ENCODE results near the gene IGSF8.
"Not testable (repeated sequence)": the region's sequence is repeated elsewhere in the genome, so short reads cannot be mapped to it uniquely, and the experiment has no call there.

IGSF8 gene

DNA sequence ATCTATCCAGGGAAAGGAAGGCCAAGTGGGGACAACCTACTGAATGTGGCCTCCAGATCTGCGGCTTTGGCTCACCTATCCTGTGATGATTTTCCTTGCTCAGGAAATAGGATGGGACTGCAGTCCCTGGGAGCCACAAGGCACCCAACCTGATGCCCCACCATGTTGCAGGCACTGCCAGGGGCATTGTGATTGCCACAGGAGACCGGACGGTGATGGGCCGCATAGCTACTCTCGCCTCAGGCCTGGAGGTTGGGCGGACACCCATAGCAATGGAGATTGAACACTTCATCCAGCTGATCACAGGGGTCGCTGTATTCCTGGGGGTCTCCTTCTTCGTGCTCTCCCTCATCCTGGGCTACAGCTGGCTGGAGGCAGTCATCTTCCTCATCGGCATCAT, 29.0 kb upstream of the IGSF8 start:
- no peak for DNase-seq (ENCODE audit: low read depth)

DNA sequence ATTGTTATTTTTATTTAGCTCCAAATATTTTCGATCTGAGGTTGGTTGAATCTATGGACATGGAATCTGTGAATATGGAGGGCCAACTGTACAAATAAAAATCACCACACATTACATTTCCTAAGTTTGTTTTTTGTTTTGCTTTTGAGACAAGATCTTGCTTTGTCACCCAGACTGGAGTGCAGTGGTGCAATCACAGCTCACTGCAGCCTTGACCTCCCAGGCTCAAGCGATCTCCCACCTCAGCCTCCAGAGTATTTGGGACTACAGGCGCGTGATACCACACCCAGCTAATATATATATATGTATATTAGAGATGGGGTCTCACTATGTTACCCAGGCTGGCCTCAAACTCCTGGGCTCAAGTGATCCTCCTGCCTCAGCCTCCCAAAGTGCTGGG, 27.9 kb upstream of the IGSF8 start:
- not testable (repeated sequence) for DNase-seq (ENCODE audit: low read depth)

DNA sequence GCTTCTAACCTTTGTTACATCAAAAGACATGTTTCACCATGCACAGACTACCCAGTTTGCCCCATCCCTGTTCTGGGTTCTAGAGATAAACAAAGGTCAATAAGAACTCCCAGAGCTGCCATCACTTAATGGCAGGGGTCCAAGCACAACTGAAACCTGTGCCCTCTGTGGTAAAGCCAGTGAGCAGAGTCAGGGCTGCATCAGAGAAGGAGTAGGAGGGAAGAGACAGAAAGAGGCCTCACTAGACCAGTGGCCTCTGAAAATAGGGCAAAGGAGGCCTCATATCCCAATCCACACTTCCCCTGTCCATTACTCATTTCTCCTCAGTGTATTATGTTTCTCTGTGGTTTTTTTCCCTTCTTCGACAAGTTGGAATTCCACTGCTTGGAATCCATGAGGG, 27.3 kb upstream of the IGSF8 start:
- no peak for DNase-seq (ENCODE audit: low read depth)

DNA sequence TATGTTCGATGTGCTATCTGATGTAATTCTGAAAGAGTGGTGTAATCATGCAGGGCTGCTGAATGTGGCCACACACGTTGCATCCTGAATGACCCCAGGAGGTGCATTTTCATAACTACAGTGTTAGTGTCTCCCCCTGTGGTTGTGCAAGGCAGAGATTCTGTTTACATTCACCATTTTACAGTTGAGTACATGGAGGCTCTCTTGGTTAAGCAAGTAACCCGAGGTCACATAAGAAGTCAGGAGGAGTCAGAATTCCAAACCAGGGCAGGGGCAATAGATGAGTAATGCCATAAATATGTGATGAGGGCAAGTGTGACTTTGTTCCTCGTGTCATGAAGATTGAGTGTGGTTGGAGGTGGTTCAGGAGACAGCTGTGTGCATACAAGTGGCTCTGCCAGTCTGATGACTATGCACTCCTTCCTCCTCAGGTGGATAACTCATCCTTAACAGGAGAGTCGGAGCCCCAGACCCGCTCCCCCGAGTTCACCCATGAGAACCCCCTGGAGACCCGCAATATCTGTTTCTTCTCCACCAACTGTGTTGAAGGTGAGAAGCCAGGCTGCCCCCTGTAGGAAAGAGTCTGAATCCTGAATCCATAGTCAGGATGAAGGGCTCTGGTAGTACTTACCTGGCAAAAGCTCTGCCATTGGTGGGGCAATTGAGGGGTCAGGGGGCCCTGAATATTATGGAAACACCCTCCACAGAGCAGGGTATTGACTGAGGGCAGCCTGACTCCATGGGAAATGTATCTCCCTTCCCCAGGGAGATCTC, 26.5 kb upstream of the IGSF8 start:
- no peak for DNase-seq (ENCODE audit: low read depth)

DNA sequence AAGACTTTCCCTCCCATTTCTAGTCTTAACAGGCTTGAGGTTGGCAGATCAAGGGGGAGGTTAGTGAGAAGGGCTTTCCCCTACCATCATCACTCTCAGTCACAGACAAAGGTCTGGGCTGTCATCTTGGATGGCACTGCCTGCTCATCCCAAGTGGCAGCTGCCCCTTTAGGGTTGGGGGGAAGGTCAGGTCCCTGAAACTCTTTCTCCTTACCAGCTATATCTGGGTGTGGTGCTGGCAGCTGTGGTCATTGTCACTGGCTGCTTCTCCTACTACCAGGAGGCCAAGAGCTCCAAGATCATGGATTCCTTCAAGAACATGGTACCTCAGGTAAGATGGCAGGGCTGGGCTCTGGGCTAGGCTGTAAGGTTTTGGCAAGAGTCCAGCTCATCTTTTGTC, 25.3 kb upstream of the IGSF8 start:
- no peak for DNase-seq (ENCODE audit: low read depth)

DNA sequence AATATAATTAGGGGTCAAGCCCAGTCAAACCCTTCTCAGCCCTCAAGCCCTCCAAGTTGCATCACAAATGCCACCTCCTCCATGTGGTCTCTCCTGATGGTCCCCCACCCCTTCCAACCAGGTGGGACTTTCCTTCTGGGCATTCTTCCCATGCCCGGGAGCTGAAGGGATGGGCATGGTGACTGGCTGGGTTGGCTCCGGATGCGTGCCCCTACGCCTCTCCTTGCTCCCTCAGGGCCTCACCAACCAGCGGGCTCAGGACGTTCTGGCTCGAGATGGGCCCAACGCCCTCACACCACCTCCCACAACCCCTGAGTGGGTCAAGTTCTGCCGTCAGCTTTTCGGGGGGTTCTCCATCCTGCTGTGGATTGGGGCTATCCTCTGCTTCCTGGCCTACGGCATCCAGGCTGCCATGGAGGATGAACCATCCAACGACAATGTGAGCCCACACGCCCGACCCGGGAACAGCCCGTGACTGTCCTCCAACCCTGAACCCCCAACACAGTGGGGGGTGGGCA, 24.6 kb upstream of the IGSF8 start:
- no peak for DNase-seq (ENCODE audit: low read depth)

DNA sequence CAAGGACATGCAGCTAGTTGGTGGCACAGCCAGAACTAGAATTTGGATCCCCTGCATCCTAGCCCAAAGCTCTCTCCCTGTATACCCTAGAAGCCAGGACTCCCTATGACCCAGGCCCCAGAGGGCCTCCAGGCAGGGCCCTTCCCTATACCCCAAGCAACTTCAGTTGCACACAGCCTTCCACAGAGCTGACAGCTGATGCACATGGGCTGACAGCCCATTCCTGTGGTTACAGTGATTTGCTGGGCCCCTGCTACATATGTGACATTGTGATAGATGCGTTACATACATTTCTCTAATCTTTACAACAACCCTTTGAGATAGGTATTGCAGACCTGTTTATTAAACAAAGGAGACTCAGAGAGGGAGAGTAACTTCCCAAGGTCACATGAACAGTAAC, 23.0 kb upstream of the IGSF8 start:
- DNase-seq (ENCODE audit: low read depth), result no peak

DNA sequence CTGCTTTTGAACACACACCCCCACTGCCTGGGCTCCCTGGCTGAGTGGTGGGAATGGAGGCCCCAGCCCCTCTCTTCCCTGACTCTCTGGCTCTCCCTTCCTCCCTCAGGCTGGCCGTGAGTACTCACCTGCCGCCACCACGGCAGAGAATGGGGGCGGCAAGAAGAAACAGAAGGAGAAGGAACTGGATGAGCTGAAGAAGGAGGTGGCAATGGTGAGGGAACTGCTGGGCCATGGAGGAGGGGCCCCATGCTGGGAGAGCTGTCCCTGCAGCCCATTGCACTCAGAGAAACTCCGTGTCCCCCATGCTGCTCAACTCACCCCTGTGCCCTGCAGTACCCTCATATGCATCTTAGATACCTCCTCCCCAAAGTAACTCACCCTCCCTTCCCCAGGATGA, 22.4 kb upstream of the IGSF8 start:
- DNase-seq (ENCODE audit: low read depth), result no peak

DNA sequence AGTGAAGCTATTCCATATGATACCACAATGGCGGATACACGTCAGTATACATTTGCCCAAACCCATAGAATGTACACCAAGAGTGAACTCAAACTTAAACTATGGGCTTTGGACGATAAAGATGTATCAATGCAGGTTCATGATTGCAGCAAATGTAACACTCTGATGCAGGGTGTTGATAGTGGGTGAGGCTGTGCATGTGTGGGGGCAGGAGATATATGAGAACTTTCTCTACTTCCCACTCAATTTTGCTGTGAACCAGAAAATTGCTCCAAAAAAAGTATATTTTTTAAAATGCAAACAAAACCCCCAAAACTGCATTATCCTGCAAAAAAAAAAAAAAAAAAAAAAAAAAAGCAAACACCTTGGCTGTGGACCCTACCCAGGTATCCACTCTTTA, 20.5 kb upstream of the IGSF8 start:
- DNase-seq (ENCODE audit: low read depth), result no peak

DNA sequence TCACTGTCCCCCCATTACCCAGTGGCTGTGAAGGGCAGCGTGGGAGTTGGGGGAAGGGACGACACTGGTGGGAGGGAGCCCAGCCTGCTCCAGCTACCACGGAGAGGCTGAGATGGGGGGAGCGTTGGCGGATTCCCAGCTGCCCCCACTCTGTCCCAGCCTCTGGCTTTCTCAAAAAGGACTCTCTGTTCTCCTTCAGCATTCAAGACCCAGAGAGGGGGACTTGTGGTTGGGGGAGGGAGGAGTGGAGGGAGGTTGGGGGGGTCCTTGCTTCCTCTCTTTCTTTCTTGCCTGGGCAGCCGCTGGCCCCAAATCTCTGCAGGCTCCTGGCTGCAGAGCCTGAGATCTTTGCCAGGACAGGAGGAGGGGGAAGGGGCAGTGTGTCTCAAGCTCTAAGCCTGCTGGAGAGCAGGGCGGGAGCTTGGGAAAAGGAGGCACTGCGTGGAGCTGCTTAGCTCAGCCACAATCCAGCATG, 19.3 kb upstream of the IGSF8 start:
- no peak for DNase-seq (ENCODE audit: low read depth)

DNA sequence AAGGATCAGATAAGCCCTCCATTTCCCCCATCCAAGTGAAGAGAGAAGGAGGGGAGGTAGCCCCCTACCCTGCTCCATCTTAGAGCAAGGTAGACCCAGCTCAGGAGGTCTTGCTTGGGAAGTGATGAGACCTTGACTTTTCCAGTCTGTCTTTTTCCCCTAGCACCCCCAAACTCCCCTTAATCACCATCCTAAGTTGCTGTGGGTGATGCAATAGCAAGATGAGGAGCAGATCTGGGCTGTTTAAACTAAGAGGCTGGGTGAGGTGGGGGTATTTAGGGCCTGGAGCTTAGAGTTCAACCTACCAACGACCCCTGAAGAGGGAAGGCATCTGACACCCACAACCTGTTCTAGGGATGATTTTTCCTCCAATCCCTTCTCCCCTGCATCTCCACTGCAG, 18.9 kb upstream of the IGSF8 start:
- DNase-seq (ENCODE audit: low read depth), result no peak

DNA sequence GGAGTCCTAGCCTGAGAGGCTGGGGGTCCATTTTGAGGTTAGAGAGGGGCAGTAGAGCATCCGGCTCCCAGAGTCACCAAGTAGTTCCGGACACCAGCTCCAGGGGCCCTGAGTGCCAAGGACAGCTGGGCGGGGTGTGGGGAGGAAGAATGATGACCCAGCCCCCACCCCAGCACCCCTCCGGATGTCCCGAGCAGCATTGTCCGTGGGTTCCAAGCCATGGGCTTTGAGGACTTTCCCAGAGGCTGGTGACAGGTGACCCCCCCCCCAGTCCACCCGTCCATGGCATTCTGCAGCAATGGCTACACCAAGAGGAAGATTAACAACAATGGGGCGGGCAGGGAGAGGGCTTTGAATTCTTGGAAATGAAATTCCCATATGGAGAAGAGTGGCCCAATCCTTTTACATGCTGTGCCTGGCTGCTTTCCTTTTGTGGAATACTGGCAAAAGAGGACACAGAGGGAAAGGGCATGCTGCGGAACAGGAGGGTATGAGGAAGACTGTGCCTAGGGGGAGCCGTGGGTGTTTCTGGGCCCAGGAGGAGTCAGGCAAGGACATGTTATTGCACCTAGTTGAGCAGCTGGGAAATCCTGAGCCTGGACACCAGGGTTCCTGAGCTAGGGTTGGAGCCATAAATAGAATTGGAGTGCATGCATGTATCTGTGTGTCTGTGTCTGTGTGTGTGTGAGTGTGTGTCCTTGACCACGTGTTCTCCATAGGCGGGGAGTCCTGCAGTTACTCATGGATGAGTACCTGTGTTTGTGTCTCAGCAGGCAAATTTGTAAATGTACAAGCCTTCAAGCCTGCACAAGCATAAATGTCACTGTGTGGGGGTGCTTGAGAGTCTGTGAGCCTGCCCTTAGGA, 18.1 kb upstream of the IGSF8 start:
- no peak for DNase-seq (ENCODE audit: low read depth)

DNA sequence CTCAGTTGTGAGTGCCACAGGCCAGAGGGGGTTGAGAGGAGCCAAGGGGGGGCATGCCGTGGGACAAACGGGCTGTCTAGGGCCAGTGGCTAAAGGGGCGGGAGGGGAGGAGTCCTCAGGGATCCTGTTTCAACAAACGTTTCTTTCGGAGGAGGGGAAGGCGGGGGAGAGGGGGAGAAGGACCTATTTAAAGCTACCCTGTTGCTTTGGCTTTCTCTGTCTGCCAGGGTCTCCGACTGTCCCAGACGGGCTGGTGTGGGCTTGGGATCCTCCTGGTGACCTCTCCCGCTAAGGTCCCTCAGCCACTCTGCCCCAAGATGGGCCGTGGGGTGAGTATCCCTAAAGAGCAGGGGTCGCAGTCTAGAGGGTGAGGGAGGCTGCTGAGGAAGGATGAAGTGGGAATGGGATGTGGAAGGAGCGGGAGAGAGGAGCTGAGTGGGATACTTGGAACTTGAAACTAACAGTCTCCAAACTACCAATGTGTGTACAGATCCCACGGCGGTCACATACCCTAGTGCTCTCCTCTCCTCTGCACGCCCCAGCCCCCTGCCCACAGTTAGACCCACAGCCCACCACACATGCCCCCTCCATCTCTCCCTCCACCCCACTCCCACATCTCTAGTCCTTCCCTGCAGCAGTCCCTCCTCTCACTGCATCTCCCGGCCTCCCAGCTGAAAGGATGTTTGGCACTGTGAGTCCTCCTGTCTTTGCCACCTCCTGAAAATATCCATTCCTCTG, 17.3 kb upstream of the IGSF8 start, which contains the start of gene ATP1A2:
ATP1A2 (plus strand) TSS at position 215 of the 738 bp plus-strand sequence; CDS start at position 318, 103 bp downstream.
- DNase-seq (ENCODE audit: low read depth), result no peak

DNA sequence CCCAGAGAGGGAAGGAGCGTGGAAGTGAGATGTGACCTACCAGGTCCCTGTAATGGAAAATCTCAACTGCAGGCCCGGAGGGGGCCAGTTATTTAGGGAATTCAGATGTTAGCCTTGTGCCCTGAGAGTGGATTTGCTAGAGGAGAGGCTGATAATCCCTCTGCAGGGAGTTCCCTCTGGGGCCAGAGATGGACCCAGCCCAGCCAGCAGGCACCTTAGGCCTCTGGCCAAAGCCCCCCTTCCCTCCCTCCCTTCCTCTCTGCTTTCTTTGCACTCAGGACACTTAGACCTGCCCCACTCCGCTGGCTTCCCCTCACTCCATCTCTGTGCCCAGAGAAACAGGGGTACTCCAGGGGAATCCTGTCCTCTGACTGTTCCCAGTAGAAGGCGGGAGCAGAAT, 15.7 kb upstream of the IGSF8 start:
- DNase-seq (ENCODE audit: low read depth), result no peak

DNA sequence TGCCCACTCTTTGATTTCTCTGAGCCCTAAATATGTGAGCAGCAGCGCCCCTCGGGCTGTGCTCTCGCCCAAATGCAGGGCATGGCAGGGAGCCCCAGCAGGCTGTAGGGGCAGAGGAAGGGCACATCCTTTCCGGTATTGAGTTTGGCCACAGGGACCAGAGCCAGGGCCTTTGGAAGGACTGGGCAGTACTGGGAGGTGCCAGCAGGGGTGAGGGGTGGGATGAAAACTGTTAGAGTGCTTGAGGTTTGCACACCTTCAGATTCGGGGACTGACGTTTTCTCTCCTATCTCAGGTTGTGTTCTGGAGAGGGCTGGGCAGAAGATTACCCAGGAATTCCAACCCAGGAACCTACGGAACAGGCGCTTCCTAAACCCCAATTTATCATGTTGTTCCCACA, 15.0 kb upstream of the IGSF8 start:
- no peak for DNase-seq (ENCODE audit: low read depth)

DNA sequence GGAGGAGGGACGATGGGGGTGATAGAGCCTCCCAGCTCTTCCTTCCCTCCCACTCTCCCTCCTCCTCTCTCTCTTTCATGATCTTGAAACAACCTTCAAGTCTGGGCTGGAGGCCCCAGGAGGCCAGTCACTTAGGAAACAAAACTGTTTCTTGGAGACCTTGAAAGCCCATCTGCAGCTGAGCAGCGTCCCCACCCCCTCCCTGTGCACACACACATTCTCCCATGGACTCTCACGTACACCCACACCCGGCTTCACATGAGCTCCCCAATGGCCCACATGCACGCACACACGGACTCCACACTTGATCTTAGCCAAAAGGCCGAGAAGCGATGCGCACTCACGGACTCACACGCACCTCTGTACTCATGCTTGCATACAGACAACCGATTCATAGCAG, 13.9 kb upstream of the IGSF8 start:
- no peak for DNase-seq (ENCODE audit: low read depth)

DNA sequence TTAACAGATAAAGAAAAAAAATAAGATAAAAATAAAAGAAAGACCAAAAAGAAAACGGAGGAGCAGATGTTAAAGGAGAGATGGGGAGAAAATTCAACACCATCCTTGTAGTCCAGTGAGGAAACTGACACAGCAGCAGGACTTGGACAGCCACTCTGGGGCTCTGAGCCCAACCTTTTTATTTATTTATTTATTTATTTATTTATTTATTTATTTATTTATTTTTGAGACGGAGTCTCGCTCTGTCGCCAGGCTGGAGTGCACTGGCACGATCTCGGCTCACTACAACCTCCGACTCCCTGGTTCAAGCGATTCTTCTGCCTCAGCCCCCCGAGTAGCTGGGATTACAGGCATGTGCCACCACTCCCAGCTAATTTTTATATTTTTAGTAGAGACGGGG, 13.0 kb upstream of the IGSF8 start:
- DNase-seq (ENCODE audit: low read depth), result not testable (repeated sequence)

DNA sequence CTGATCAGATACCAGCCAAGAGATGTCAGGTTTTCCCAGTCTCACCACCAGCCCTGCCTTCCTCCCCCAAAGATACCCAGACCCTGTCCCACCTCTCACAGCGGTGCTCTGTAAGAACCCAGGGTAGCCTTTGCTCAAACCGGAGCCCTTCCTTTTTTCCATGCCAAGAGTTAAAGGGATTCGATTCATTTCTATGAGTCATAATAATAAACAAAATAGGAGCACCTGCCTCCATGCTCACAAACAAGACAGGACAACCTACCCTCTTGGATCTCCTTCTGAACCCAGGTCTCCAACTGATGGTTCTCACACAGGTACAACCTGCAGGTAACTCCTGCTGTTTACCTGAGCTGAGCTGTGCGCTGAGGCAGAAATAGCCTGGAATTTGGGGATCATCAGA, 11.3 kb upstream of the IGSF8 start:
- DNase-seq (ENCODE audit: low read depth), result no peak

DNA sequence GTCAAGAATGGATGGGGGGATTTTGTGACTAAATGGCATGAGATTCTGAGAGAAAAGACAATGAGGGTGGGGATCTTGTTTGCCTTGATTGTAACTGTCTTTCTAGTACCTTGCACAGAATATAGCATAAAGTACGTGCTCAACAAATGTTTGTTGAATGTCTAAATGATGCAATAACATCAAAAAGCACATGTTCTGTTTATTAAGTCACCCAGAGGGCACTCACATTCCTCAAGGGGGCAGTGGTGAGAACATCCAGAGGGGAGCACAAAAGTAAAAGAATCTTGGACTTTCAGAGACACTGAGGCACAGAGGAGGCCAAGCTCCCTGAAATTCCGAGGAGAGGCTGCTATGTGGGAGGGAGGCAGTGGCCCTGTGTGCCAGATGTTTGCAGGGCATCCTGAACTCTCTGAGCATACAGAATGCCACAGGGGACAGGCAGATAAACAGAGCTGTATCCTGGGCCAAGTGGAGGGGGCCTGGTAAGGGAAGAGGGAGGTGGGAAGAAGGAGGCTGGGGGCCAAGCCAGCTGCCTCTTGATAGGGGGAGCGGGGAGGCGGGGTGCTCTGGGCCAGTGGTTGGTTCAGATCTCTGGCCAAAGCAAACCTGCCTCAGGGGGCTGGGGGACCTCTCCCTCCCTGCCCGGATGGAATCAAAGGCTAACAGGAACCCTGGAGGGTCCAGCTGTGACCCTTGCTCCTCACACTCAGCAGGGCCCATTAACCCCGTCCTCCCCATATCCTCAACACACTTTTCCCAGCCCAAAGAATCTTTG, 10.7 kb upstream of the IGSF8 start:
- DNase-seq (ENCODE audit: low read depth), result no peak

DNA sequence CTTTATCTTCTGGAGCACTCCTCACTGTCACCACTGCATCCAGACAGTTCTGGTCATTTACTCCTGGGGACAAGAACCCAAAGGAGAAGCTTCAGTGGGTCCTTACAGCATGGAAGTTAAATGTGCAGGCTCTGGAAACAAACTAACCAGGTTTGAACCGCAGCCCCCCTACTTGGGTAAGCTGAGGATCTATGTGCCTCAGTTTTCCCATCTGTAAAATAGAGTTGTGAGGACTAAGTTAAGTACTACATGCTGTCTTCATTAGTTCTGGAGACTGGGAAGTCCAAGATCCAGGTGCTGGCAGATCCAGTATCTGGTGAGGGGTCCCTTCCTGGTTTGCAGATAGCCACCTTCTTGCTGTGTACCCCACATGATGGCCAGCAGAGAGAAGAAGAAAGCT, 9.1 kb upstream of the IGSF8 start:
- no peak for DNase-seq (ENCODE audit: low read depth)

DNA sequence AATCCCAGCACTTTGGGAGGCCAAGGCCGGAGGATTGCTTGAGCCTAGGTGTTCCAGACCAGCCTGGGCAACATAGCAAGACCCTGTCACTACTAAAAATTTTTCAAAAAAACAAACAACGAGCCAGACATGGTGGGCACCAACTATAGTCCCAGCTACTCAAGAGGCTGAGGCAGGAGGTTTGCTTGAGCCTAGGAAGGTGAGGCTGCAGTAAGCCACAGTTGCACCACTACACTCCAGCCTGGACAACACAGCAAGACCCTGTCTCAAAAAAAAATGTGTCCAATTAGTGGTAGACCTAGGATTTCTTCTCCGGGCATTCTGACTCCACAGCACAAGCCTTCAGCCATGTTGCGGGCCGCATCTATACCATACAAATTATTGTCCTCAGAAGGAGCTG, 6.7 kb upstream of the IGSF8 start:
- no peak for DNase-seq (ENCODE audit: low read depth)

DNA sequence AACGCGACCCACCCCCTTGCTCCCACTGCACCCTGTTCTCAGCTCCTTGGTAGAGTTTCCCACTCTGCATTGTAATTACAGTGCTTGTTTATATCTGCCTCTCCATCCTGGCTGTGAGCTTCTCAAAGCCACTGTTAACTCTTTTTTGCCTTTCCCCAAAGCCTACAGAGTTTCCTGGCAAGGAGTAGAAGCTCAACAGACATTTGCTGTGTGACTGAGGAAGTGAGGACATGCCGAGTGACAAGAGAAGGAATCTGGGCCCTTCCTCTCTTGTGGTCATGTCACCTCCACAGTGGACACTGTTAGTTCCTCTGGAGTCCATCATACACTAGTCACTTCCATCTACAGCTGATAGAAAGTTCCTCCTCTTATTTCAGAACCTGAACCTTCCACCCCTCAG, 6.1 kb upstream of the IGSF8 start:
- no peak for DNase-seq (ENCODE audit: low read depth)

Measured in stimulated activated CD8-positive, alpha-beta memory T cell treated with anti-CD3 and anti-CD28 coated beads, Interleukin-4, amount 100 ng/mL, for 24 hours (primary cell).